NCI-H1092 treated with DMSO at 0.1 percent for 48 hours (cell line): Measurements from ENCODE around the gene CHD2.

Experiments used
- DNase-seq: peaks from one replicate; lab custom pipeline; 2025; lab: John Stamatoyannopoulos, UW

CHD2 gene

DNA sequence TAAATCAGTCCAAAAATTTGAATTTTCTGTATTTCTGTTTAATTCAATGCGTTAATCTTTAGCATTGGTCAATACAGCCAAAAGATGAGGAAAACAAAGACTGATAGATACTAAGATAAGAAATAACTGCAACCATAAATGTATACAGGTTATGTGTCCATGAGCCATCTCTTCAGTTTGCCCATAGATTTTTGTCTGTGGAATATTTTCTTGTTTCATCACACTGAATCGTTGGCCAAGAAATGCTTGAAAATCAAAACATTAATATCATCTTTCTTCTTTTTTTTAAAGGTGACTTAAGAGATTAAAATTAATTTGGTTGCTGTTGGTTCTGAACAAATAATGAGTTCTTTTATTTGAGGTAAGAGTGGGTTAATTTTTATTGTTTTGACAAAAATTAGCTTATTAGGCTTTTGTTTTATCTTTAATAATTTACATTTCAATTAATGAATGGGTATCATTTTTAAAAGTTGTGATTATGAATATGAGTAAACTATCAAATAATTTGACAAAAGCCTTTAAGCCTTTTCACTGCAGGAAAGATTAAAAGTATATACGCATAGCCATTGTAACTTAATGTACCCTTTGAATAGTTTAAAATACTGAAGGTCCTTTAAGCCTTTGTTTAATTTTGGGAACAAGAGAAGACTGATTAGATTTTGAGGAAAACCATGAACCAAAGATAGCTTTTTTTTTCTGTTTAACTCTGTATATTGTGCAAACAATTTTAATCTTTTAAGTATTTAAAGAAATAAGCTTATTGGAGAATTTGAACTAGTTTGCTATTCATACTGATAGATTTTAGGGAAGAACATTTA, 14.7 kb upstream of the CHD2 start:
- DNase-seq: peak; percentile 33

DNA sequence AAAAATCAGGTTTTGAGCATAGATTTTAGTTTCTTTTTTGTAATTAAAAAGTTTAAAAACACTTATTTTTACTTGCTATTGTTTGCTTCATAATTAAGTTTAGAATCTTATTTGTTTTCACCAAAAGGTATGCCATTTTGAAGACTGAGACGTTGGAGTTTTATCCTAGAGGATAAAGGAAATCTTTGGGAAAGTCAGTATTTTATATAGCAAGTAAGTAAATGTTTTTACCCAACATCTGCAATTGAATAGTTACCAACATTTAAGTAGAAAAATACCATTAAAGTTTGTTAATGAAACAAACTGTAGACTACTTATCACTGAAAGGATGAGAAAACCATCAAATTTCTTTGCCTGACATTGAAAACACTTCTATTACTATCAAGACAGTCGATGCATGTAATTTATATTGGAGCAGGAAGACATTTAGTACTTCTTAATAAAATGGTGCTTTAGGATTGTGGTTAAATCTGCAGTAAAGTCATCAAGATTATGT, 14.0 kb upstream of the CHD2 start:
- no peak for DNase-seq

DNA sequence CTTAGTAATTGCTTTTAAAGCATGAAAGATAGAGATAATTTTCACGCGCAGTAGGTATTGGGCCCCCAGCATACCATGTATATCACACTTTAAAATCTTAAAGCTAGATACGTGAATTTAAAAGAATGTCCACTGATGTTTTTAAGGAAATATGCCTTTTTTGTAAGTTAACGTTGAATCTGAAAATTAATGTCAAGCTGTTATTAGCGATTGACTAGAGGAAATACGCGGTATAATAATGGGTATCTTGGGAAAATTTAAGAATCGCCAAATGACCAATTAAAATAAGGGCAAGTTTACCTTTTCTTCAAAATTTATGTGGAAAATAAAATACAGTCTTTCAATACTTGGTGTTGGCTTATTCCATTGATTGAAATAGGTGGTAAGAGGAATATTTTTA, 13.3 kb upstream of the CHD2 start:
- no peak for DNase-seq

DNA sequence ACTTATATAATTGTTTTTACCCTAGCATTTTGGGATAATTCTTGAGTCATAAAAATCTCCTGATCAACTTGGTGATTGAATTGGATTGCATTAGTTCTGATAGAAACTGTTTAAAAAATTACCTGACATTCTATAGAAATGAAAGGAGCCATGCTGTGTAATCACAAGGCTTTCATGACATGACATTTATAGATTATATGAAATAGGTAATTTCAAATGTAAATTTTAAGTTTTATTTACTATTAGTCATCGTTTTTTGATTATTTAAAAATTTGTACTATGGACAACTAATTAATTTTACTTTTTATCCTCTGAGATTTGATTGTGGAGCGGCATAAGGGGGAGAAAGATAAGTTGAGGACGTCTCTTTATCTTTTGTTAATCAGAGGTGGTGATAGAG, 12.3 kb upstream of the CHD2 start:
- DNase-seq: no peak

DNA sequence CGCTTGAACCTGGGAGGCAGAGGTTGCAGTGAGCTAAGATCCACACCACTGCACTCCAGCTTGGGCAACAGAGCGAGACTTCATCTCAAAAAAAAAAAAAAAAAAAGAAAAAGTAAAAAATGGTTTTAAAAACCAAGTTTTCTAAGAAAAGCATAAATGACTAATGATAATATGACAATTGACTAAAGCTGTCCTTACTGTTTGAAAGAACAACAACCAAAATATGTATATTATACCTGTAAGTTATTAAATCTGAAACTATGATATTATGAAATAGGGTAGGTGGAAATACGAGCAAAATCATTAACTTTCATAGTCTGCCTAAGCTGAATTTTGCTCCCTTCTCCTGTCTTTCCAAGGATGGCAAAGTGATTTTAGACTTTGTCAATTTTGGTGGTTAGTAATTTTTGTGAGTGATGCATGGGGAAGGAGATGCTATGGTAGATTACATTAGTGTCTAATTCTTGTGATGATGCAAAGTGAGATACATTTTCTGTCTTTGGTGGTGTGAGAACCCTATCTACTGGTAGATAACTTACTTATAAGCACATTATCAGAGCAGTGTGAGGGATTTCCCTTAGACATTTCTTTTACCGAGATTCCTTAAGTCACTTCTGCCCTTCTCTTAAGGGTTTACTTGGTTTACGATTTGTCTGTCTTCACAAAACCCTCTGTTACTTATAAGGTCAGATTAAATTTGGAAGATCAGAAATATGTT, 10.6 kb upstream of the CHD2 start:
- DNase-seq: no peak

DNA sequence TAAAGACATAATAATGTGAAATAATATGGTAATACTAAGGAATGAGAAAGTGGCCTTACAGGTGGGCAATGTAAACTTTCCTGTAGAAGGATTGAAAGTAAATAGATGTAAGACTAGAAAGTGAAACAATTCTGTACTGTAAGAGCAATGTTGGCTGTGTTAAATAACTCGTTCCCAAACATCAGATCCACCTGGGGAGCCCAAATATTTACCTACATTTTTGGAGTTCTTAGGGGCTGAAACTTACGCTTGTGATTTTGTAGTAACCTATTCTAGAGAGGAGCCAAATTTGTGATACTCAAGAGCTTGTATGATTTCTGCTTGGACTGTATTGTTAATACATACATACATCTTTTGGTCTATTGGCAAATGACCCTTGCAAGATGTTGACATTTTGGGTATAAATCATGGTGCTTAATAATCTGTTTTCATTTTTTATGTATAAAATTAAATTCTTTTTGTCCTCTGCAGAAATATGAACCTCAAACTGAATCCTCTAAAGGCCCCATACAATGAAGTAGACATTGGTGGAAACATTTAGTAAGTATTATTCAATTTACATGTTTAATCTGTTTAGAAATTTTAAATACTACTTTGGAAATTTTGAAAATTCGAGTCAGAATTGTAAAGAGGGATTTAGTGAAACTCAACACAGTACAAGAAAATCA, 8.5 kb upstream of the CHD2 start:
- DNase-seq: no peak

DNA sequence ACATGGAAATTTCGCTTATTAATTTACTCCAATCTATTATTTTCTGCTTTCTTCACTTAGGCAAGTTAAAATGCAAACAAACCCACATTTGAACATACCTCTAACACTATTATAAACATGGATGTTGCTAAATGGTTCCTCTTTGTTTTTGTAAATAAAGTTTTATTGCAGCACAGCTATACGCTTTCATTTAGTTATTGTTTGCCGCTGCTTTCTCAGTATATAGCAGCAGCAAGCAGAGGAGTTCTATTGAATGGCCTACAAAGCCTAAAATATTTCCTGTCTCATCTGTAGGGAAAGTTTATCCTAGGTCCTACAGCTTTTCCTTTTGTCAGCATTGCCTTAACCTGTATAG, 7.9 kb upstream of the CHD2 start:
- no peak for DNase-seq

DNA sequence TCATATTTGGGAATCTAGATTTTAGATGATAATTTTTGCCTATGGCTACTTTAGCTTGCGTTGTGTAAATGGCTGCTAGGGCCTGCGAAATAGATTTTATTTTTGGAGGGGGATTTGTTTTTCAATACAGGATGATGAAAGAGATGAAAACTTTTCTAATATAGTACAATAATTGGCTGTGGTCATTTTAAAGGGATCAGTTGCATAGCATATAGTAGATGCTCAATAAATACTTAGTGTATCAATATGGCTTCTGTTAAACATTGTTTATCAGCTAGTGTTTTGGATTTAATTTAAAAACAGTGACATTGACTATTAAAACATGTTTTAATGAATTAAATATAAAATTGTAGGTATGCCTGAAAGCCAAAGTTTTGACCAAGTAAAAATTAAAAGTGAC, 6.9 kb upstream of the CHD2 start:
- DNase-seq: no peak

DNA sequence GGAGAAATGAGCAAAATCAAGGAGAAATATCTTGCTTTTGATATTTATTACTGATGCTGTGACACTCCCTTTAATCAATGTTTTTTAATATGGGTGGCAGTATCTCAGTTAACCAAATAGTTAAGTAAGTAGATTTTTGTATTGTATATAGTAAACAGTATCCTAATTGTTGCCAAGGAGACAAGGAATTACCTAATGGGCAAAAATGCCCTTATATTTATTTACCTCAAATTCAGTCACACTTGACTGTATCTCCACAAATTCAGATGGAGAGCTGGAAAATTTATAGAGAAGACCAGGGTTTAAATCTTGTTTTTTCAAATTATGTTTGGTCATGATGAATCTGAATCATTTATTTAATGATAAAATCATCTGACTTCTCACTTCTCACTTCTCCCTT, 3.6 kb upstream of the CHD2 start:
- DNase-seq: no peak

DNA sequence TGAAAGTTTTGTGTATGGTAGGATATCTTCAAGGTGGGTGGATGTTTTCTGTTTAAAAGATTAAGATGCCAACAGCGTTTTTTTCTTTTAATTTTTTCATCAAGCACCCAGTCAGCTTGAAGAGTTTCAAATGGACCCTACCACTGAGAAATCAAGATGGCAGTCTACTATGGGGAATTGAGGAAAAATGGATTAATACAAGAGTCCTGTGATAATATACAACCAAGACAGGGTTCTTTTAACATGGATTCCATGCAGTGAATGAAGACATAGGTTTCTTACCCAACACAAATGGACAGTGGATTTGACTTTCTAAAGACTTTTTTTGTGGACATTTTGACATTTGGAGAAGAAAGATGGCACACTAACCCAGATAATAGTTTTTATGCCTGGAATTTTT, 2.5 kb upstream of the CHD2 start:
- no peak for DNase-seq

DNA sequence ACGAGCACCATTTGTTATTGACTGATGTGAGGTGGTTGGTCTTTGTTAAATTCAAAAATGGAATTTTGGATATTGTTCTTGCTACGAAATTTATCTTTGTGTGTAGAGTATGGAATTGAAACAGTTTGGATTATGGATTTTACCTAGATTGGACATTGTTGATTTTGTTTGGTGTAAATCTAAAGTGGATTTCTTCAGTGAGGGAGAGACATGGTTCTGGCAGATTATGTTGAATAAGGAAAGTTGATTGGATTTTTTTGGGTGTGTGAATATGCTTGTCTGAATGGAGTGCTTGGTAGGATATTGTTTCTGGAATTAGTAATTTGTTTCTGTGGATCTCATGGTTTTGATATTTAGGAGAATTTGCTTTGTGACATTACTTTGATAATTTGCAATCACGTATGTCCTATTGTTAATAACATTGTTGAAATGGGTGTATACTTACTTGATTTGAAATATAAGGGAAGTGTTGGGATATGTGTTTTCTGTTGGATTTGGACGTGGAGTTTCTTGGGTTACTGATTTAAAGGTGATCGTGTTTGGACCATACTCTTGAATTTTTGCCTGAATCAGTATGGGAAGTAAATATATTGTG, 1.0 kb upstream of the CHD2 start:
- no peak for DNase-seq

DNA sequence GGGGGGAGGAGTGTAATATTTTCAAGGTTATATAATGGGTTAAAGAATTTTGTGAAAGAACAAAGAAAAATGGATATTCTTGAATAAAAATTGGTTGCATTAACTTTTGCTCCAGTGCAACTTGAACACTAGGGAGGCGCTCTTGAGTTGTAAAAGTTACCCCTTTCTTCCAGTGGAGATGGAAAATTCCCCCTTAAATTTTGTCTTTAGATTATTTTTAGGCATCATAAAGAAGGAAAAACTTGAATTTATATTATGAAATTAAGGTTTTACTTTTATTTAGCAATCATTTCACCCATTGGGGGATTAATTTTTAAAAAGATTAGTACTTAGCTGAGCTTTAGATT, 550 bp upstream of the CHD2 start:
- DNase-seq: no peak

DNA sequence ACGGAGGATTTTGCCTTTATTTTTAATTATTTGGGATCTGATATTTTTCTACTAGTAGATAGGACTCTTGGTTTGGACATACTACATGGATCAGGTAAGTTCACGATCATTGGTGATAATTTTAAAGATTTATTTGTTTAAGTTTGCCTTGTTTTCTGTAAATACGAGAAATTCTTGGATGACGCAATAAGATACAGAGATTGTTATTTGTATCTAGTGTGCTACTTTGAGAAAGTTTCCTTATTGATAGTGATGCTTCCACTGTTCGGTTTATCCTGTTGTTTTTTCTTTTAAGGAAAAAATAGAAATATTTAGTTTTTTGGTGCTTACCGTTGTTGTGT, 577 bp downstream of the CHD2 start:
- no peak for DNase-seq

DNA sequence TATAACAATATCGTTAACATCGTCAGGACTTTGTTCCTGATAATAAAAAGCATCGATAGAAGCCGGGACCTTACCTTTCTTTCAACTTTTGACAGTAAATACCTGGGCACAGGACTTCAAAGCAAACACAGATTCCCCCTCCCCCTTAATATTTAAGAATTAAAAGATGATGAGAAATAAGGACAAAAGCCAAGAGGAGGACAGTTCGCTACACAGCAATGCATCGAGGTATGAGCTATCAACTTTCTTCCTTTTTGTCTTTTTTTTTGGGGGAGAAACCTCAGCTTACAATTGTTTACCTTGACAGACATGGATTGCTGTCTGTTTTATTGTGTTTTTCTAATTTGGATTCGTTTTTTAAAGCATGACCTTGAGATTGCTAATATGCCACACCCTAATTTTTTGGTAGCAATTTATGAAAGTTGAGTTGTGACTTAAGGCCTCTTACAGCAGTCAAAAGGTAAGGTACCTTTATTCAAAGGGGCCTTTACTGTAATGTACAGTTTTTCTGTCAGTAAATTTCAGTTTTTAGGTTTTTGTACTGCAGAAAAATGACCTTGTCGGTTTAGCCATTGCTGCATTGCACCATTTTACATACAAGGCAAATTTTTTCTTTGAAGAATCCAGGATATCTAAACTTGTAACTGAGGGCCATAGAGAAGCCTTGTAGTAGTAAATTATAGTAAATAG, 1.1 kb downstream of the CHD2 start:
- DNase-seq: peak; percentile 22

DNA sequence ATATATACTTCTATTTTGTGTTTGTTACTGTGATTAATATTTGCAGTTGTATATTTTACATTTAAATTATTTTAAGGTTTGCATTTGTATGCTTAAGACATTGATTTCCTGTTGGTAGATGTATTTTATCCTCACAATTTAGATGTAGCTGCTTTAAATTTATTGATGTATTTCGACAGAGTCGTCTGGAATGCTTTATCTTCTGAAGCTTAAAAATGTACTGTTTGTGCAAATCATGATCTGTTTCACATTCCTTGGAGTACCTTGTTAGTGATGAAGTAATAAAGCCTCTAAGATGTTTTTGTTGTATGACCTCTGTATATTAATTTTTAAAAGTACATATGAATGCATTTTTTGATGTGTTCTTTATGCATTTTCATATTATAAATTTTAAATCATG, 1.9 kb downstream of the CHD2 start:
- no peak for DNase-seq

DNA sequence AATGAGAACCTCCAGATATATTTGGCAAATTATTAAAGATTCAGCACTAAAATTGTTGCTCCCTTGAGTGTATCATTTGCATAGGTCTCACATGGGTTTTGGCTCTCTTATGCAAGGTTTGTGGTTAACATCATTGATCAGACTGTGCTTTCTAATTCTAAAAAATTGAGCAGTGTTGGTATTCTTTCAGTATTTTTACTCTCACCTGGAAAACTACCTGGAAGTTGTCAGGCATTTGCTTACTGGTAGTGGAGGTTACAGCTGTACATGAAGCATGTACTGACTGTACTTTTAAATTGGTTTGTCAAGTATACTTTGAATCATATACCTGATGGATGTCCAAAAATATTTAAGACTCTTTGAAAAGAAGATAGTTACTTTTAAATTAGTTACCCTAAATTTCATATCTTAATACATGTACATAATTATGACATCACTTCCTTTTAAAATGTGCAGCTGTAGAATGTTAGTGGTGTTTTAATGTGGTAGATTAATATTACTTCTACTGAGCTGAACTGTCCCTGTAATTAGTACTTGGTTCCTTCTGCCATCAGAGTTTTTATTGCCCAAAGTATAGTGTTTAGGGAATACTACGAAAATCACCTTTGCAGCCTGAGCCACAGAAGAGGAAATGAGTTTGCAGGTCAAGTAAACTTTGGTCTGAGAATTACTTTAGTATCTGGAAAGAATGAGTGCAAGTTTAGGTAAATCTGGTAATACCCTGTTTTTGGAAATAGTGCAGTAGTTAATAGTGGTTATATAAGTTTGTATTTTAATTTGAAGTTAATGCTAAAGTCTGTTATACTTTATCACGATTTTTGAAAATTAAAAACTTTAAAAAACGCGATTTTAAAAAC, 2.8 kb downstream of the CHD2 start:
- DNase-seq: peak; percentile 28

DNA sequence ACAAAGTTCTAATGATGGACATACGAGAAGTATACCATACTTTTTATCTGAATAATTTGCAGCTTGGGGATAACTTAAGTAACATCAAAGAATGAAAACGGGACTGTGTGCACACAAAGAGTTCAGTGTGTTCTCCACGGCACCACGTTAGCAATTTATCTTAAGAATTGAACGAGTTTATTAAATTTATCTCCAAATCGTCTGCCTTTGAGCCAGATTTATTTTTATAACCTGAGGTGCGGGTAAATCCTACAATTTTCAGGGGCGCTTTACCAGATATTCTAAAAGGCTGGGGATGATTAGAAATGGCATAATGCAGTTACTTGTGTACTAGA, 3.5 kb downstream of the CHD2 start:
- DNase-seq: no peak

DNA sequence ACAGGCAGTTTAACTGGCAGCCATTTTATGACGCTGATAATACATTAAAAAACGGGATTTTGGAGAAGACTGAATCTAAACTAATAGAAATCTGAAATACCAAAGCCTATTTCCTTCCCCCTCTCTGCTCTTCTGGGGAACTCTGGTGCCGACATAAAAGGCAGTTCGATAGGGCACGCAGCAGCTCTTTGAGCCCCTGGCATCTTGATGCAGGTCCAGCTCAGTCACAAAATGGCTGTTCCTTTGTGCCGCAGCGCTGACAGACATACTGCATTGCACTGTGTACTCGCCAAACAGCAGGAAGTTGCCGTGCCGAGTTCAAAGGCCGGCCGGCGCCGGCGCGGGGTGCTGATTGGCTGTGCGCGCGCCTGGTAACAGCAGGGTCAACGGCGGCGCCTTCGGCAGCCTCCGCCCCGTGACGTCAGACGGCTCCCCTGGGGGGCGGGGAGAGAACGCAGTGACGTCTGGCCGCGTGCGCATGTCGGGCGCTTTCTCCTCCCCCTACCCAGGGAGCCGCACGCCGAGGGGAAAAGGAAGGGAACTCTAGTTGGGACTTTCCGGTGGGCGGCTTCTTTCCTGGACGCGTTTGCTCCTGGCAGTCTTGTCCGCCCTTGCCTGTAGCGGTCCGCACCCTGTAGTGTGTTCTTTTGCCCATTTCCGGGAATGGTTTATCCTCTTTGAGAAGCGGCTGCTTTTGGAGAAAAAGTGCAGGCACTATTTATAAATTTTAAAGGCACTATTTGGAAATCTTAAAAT, 4.0 kb downstream of the CHD2 start:
- peak; percentile 96 for DNase-seq

DNA sequence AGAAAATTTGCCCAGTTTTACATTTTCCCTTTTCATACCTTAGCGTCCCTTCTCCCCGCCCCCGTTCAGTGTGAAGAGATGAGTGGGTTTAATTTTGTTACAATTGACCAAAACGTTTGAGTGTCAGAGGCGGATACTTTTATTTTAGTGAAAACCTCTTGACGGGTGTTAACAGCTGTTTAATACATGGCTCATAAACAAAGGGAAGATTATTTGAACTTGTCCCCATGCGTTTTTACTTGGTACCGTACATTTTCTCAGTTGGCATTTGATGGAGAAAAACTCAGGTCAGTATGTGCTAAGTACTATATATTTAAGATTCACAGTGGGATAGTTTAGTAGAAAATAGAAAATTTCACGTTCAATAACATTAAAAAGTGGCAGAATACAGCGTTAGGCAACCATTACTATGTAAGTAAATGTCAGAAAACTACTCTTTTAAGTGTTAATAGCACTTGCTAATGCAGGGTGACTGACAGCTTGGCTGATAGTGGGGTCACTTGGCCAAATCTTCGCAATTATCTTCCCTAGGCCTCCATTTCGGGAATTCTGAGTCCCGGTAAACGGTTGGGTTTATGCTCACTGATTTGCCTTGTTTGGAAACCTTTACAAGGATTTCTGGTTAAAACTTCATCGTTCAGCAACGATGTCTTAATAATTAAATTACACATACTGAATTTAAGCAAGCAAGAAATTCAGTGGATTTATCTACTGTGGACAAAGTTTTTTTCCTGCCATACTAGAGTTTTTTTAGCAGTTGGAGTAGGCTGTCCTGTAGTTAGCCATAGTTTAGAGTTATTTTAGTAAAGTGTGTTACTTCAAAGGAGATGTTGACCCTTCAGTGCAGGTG, 4.8 kb downstream of the CHD2 start:
- DNase-seq: no peak

DNA sequence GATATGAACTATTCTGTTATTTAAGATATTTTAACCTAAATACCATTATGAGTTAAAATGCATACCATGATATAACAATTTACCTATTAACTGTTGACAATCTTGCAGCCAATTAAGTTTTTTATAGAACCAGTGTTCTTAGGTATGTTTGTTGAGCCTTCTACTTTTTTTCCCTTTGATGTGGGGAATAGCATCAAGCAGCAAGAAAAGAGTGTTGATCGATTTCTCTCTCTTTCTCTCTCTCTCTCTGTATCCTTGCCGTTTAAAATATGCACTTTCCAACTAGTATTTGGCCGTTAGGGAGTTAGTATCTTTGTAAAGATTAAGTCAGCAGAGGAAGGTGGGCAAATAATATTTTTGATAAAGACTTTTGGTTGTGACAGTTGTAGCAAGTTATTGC, 5.9 kb downstream of the CHD2 start:
- no peak for DNase-seq
